Neuronal stem cell (in vitro differentiated cells): Measurements from ENCODE around the gene STAB1.

ENCODE experiments used
- DNase-seq: peaks from one replicate; pipeline ENCODE4 v3.0.0-alpha.2; 2013; ENCODE audit warnings: low spot score
- H2AFZ ChIP-seq: one replicate; pipeline ENCODE4 v1.6.1; 2013; ENCODE audit warnings: mild to moderate bottlenecking, low read length, inconsistent platforms
- H2AK5ac ChIP-seq: 2 replicates; pipeline ENCODE4 v1.6.1; 2013; ENCODE audit warnings: low read depth, mild to moderate bottlenecking, inconsistent platforms, low read length, moderate library complexity, mixed read lengths
- H2BK120ac ChIP-seq: 2 replicates; pipeline ENCODE4 v1.6.1; 2013; ENCODE audit warnings: low read depth, mild to moderate bottlenecking, inconsistent platforms, low read length, moderate library complexity, mixed read lengths
- H2BK12ac ChIP-seq: one replicate; pipeline ENCODE4 v1.6.1; 2013; ENCODE audit warnings: low read length, inconsistent platforms
- H2BK15ac ChIP-seq: 2 replicates; pipeline ENCODE4 v1.6.1; 2013; ENCODE audit warnings: mild to moderate bottlenecking, low read length, inconsistent platforms, mixed read lengths
- H2BK5ac ChIP-seq: one replicate; pipeline ENCODE4 v1.6.1; 2013; ENCODE audit warnings: inconsistent platforms, mild to moderate bottlenecking, low read length, moderate library complexity
- H3K14ac ChIP-seq: one replicate; pipeline ENCODE4 v1.6.1; 2013; ENCODE audit warnings: low read length, inconsistent platforms
- H3K18ac ChIP-seq: 2 replicates; pipeline ENCODE4 v1.6.1; 2013; ENCODE audit warnings: low read length, inconsistent platforms
- H3K23ac ChIP-seq: 2 replicates; pipeline ENCODE4 v1.6.1; 2013; ENCODE audit warnings: low read depth, mild to moderate bottlenecking, mixed read lengths, low read length, inconsistent platforms; ENCODE audit not compliant: poor library complexity
- H3K27ac ChIP-seq: replicated peaks from 3 replicates; pipeline ENCODE4 v1.5.1; 2013; ENCODE audit warnings: low read length, inconsistent platforms
- H3K27me3 ChIP-seq, 3 experiments: 2 replicates each; pipeline ENCODE4 v1.6.1; 2013; ENCODE audit warnings: low read length in 3 of 3, mild to moderate bottlenecking in 2 of 3, inconsistent platforms in 1 of 3, low read depth in 1 of 3, mixed read lengths in 1 of 3, moderate library complexity in 1 of 3; ENCODE audit not compliant: control insufficient read depth in 3 of 3, insufficient read depth in 3 of 3
- H3K36me3 ChIP-seq, 2 donors: replicated peaks in 1 of 2; 2 replicates each; pipeline ENCODE4 v1.6.1; 2013; ENCODE audit warnings: low read length in 2 of 2; ENCODE audit not compliant: control insufficient read depth in 2 of 2, insufficient read depth in 2 of 2
- H3K4ac ChIP-seq: 2 replicates; pipeline ENCODE4 v1.6.1; 2013; ENCODE audit warnings: inconsistent platforms, mild to moderate bottlenecking, low read length, moderate library complexity
- H3K4me1 ChIP-seq, 2 donors: 1 replicate in 1 of 2; 2 replicates in 1 of 2; pipeline ENCODE4 v1.6.1; 2013; ENCODE audit warnings: low read length in 2 of 2, low read depth in 1 of 2; ENCODE audit not compliant: control insufficient read depth in 2 of 2, insufficient read depth in 1 of 2
- H3K4me2 ChIP-seq: one replicate; pipeline ENCODE4 v1.6.1; 2013; ENCODE audit warnings: mild to moderate bottlenecking, low read length, inconsistent platforms; ENCODE audit not compliant: insufficient read depth, poor library complexity, severe bottlenecking
- H3K4me3 ChIP-seq, 2 donors: 2 replicates each; pipeline ENCODE4 v1.5.1; 2013; ENCODE audit warnings: low read length in 2 of 2, mild to moderate bottlenecking in 2 of 2, inconsistent platforms in 1 of 2, moderate library complexity in 1 of 2
- H3K79me1 ChIP-seq: one replicate; pipeline ENCODE4 v1.6.1; 2013; ENCODE audit warnings: low read depth, mild to moderate bottlenecking, inconsistent platforms, low read length, moderate library complexity
- H3K9ac ChIP-seq: one replicate; pipeline ENCODE4 v1.6.1; 2013; ENCODE audit warnings: mild to moderate bottlenecking, low read depth, low read length, inconsistent platforms; ENCODE audit not compliant: poor library complexity
- H3K9me3 ChIP-seq, 2 donors: replicated peaks in 1 of 2; 2 replicates each; pipeline versions ENCODE3 to v1.6.1; 2013; ENCODE audit warnings: low read length in 2 of 2, mild to moderate bottlenecking in 2 of 2, inconsistent platforms in 1 of 2, low read depth in 1 of 2, mixed read lengths in 1 of 2, moderate library complexity in 1 of 2; ENCODE audit not compliant: control insufficient read depth in 2 of 2, insufficient read depth in 1 of 2
- H4K8ac ChIP-seq: one replicate; pipeline ENCODE4 v1.6.1; 2013; ENCODE audit warnings: low read depth, mild to moderate bottlenecking, inconsistent platforms, low read length, moderate library complexity
- H4K91ac ChIP-seq: one replicate; pipeline ENCODE4 v1.6.1; 2013; ENCODE audit warnings: low read length, low read depth, mild to moderate bottlenecking, inconsistent platforms; ENCODE audit not compliant: poor library complexity
- WGBS, 2 donors: extraction: QIAGEN DNeasy Blood & Tissue Kit; methylation state at CpG; one replicate each; pipeline ENCODE4 v1.1.7; 2013; ENCODE audit warnings: missing lambda C conversion rate in 2 of 2, mixed read lengths in 1 of 2; ENCODE audit not compliant: insufficient read length in 2 of 2, insufficient replicate concordance in 1 of 2; ENCODE audit errors: extremely low coverage in 2 of 2; 5-methylcytosine and 5-hydroxymethylcytosine counted together

STAB1 gene

GRCh38 chr3:52546111-52546901 lies 51.2 kb downstream of the STAB1 start:
- Histone ChIP-seq H3K9me3 (no peaks in the 10 kb centered on the region), H2AFZ (no peak overlapping the region), H2BK12ac (no peak overlapping the region), H3K9ac (no peak overlapping the region), H3K14ac (no peak overlapping the region), H2BK5ac (no peak overlapping the region), H4K8ac (no peak overlapping the region), H3K36me3 (peaks cover 16 to 94% of the 10 kb centered on the region in 2 donors), H3K18ac (no peak overlapping the region), H4K91ac (no peak overlapping the region), H2BK120ac (no peak overlapping the region), H2AK5ac (no peak overlapping the region), H3K4ac (no peak overlapping the region), H3K27ac (no peak overlapping the region), H3K4me2 (no peak overlapping the region), H2BK15ac (no peak overlapping the region), H3K4me3 (no peak overlapping the region), H3K79me1 (no peaks in the 10 kb centered on the region), H3K23ac (no peak overlapping the region), H3K27me3 (no peaks in the 10 kb centered on the region), H3K4me1 (no peaks in the 10 kb centered on the region)
- no CpG with 5 or more reads among the region's 3 CpGs for WGBS, 2 donors
- no peak for DNase-seq

- WGBS, 2 donors = no CpG with 5 or more reads among the region's 2 CpGs
- Histone ChIP-seq H3K4ac (no peak overlapping the region), H4K8ac (no peak overlapping the region), H3K36me3 (peaks cover 19 to 94% of the 10 kb centered on the region in 2 donors), H3K14ac (no peak overlapping the region), H2BK12ac (no peak overlapping the region), H3K9me3 (no peaks in the 10 kb centered on the region), H3K27me3 (no peaks in the 10 kb centered on the region), H3K4me2 (no peak overlapping the region), H4K91ac (no peak overlapping the region), H2BK15ac (no peak overlapping the region), H3K9ac (no peak overlapping the region), H2BK120ac (no peak overlapping the region), H3K4me1 (no peaks in the 10 kb centered on the region), H2BK5ac (no peak overlapping the region), H3K23ac (no peak overlapping the region), H3K4me3 (no peak overlapping the region), H3K18ac (no peak overlapping the region), H3K27ac (no peak overlapping the region), H3K79me1 (no peaks in the 10 kb centered on the region), H2AFZ (no peak overlapping the region), H2AK5ac (no peak overlapping the region)
- no peak for DNase-seq
Measured at GRCh38 chr3:52547143-52547542, 52.0 kb downstream of the STAB1 start.

GRCh38 chr3:52551118-52551517 lies 56.0 kb downstream of the STAB1 start:
- H2BK120ac ChIP-seq = no peak overlapping the region
- H2AFZ ChIP-seq = no peak overlapping the region
- H2BK12ac ChIP-seq = no peak overlapping the region
- H3K4ac ChIP-seq = no peak overlapping the region
- peaks cover 26 to 95% of the 10 kb centered on the region in 2 donors for H3K36me3 ChIP-seq
- no peak overlapping the region for H4K8ac ChIP-seq
- H2BK5ac ChIP-seq = no peak overlapping the region
- H3K9me3 ChIP-seq = no peaks in the 10 kb centered on the region
- no peak overlapping the region for H3K4me2 ChIP-seq
- no peaks in the 10 kb centered on the region for H3K4me1 ChIP-seq
- H3K18ac ChIP-seq = no peak overlapping the region
- no peak overlapping the region for H3K14ac ChIP-seq
- no peak overlapping the region for H2BK15ac ChIP-seq
- no peaks in the 10 kb centered on the region for H3K27me3 ChIP-seq
- H3K27ac ChIP-seq = no peak overlapping the region
- no peak overlapping the region for H3K4me3 ChIP-seq
- no peak overlapping the region for H3K9ac ChIP-seq
- no peak overlapping the region for H3K23ac ChIP-seq
- no peak overlapping the region for H2AK5ac ChIP-seq
- H4K91ac ChIP-seq = no peak overlapping the region
- no peak for DNase-seq
- no peaks in the 10 kb centered on the region for H3K79me1 ChIP-seq

GRCh38 chr3:52552089-52552488 lies 57.0 kb downstream of the STAB1 start:
- Histone ChIP-seq H2AK5ac (no peak overlapping the region), H3K4me1 (no peaks in the 10 kb centered on the region), H3K27me3 (no peaks in the 10 kb centered on the region), H3K79me1 (no peaks in the 10 kb centered on the region), H3K4me2 (no peak overlapping the region), H3K14ac (no peak overlapping the region), H3K9ac (no peak overlapping the region), H3K4ac (no peak overlapping the region), H4K91ac (no peak overlapping the region), H2BK12ac (no peak overlapping the region), H3K9me3 (no peaks in the 10 kb centered on the region), H3K27ac (no peak overlapping the region), H3K4me3 (no peak overlapping the region), H2BK15ac (no peak overlapping the region), H2AFZ (no peak overlapping the region), H3K23ac (no peak overlapping the region), H2BK120ac (no peak overlapping the region), H3K36me3 (peaks cover 23 to 95% of the 10 kb centered on the region in 2 donors), H3K18ac (no peak overlapping the region), H4K8ac (no peak overlapping the region), H2BK5ac (no peak overlapping the region)
- DNase-seq = no peak
- no CpG with 5 or more reads among the region's 3 CpGs for WGBS, 2 donors
